A673 (cell line): ENCODE results near the gene TFAM. TPM values are rescaled to one million over a fixed set of nuclear protein-coding genes. Genes with fewer than 3 reads are reported as not detected.

Source experiments
- BruUV-seq: library from RNA; stranded (reverse); fragments of 400-500 nt; replicated peaks from 2 replicates; lab custom pipeline; 2021; lab: Mats Ljungman, UMichigan
- CTCF ChIA-PET: fragments of 300-600 bp; sonication (Branson Sonifier 250); formaldehyde crosslinking; loops from one replicate; lab custom pipeline; 2022; ENCODE audit warnings: antibody characterized with exemption; lab: Charles Lee
- POLR2A ChIA-PET: fragments of 300-600 bp; sonication (Branson Sonifier 250); formaldehyde crosslinking; loops from one replicate; lab custom pipeline; 2022; ENCODE audit warnings: antibody characterized with exemption; ENCODE audit not compliant: low non-redundant PET; lab: Charles Lee
- DNase-seq: peaks from one replicate; pipeline ENCODE4 v3.0.0-alpha.2; 2015; ENCODE audit warnings: low spot score
- H3K27ac ChIP-seq: fragments of 200-600 bp; sonication (generic); 2 replicates; pipeline ENCODE4 v1.5.1; 2016; ENCODE audit warnings: mixed run types, low read depth, mild to moderate bottlenecking, mixed read lengths, antibody characterized with exemption, low read length; ENCODE audit not compliant: poor library complexity, severe bottlenecking
- H3K27me3 ChIP-seq: fragments of 200-600 bp; sonication (generic); replicated peaks from 2 replicates; pipeline ENCODE4 v1.6.1; 2017; ENCODE audit warnings: mixed run types, low read depth, mild to moderate bottlenecking, mixed read lengths, antibody characterized with exemption, low read length; ENCODE audit not compliant: insufficient read depth, poor library complexity
- H3K36me3 ChIP-seq: fragments of 200-600 bp; sonication (generic); 2 replicates; pipeline ENCODE4 v1.6.1; 2016; ENCODE audit warnings: mixed run types, mild to moderate bottlenecking, mixed read lengths, antibody characterized with exemption, low read length; ENCODE audit not compliant: insufficient read depth, poor library complexity, severe bottlenecking
- H3K4me1 ChIP-seq: fragments of 200-600 bp; sonication (generic); 2 replicates; pipeline ENCODE4 v1.6.1; 2017; ENCODE audit warnings: mixed run types, mild to moderate bottlenecking, mixed read lengths, antibody characterized with exemption, low read length; ENCODE audit not compliant: insufficient read depth, poor library complexity, severe bottlenecking
- H3K4me3 ChIP-seq: fragments of 200-600 bp; sonication (generic); 2 replicates; pipeline ENCODE4 v1.5.1; 2016; ENCODE audit warnings: low read depth, mixed run types, mild to moderate bottlenecking, mixed read lengths, low read length; ENCODE audit not compliant: poor library complexity, severe bottlenecking
- H3K9me3 ChIP-seq: fragments of 200-600 bp; sonication (generic); 2 replicates; pipeline ENCODE4 v1.6.1; 2016; ENCODE audit warnings: mixed run types, low read depth, mild to moderate bottlenecking, mixed read lengths, antibody characterized with exemption, low read length; ENCODE audit not compliant: poor library complexity, severe bottlenecking
- EZH2 ChIP-seq: fragments of 200-600 bp; sonication (generic); IDR thresholded peaks from 2 replicates; pipeline ENCODE4 v1.6.1; 2017; ENCODE audit warnings: borderline replicate concordance, low read depth, mild to moderate bottlenecking, mixed read lengths, antibody characterized with exemption, low read length; ENCODE audit not compliant: poor library complexity, severe bottlenecking
- intact Hi-C: fragments of 100-400 bp; cut with micrococcal nuclease; formaldehyde crosslinking; loops from one replicate; pipeline ENCODE4 v1.10.0; 2022; ENCODE audit not compliant: unreplicated experiment
- total RNA-seq: library from RNA; stranded (reverse); gene quantifications from 2 replicates; pipeline ENCODE4 v1.2.3, GENCODE V29; 2021
- TF ChIP-seq, protein P1 (sequence below): fragments of 300-800, 200-600 bp; sonication (generic); conservative IDR thresholded peaks from 2 replicates; pipeline ENCODE4 v1.5.1; 2017; ENCODE audit warnings: low read depth, mild to moderate bottlenecking, antibody characterized with exemption, low read length, moderate library complexity, mixed read lengths

The TFAM gene
- total RNA-seq, 1 experiment from 2014 or later, result 113 TPM

DNA sequence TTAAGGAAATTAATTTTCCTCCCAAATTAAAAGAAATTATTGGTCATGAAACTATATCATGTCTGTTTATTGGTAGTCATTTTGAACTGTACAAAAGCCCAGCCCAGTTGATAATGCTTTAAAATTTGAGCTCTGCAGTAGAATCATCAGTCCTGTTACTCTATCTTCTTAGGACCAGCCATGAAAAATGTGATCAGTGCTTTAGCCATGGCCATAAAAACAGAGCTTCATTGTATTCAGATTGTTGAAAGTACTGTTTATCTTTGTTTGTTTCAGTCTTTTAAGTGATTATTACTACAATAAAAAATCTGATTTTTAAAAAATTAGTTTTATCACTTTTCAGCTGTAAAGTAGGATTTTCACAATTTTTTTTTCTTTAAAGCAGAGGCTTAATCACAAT is 13.7 kb upstream of the TFAM start:
- Histone ChIP-seq H3K4me3 (no peak overlapping the region), H3K9me3 (no peaks in the 10 kb centered on the region), H3K36me3 (no peaks in the 10 kb centered on the region), H3K27me3 (no peaks in the 10 kb centered on the region), H3K27ac (no peak overlapping the region), H3K4me1 (no peaks in the 10 kb centered on the region)
- DNase-seq, result no peak
- CTCF ChIA-PET, result no interaction called here
- intact Hi-C loops, result no loop called here
- TF ChIP-seq EZH2, result no peak
- TF ChIP-seq, protein P1, sequence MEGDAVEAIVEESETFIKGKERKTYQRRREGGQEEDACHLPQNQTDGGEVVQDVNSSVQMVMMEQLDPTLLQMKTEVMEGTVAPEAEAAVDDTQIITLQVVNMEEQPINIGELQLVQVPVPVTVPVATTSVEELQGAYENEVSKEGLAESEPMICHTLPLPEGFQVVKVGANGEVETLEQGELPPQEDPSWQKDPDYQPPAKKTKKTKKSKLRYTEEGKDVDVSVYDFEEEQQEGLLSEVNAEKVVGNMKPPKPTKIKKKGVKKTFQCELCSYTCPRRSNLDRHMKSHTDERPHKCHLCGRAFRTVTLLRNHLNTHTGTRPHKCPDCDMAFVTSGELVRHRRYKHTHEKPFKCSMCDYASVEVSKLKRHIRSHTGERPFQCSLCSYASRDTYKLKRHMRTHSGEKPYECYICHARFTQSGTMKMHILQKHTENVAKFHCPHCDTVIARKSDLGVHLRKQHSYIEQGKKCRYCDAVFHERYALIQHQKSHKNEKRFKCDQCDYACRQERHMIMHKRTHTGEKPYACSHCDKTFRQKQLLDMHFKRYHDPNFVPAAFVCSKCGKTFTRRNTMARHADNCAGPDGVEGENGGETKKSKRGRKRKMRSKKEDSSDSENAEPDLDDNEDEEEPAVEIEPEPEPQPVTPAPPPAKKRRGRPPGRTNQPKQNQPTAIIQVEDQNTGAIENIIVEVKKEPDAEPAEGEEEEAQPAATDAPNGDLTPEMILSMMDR, result no peak
- BruUV-seq, result no TSS peak
- POLR2A ChIA-PET, result no interaction called here

DNA sequence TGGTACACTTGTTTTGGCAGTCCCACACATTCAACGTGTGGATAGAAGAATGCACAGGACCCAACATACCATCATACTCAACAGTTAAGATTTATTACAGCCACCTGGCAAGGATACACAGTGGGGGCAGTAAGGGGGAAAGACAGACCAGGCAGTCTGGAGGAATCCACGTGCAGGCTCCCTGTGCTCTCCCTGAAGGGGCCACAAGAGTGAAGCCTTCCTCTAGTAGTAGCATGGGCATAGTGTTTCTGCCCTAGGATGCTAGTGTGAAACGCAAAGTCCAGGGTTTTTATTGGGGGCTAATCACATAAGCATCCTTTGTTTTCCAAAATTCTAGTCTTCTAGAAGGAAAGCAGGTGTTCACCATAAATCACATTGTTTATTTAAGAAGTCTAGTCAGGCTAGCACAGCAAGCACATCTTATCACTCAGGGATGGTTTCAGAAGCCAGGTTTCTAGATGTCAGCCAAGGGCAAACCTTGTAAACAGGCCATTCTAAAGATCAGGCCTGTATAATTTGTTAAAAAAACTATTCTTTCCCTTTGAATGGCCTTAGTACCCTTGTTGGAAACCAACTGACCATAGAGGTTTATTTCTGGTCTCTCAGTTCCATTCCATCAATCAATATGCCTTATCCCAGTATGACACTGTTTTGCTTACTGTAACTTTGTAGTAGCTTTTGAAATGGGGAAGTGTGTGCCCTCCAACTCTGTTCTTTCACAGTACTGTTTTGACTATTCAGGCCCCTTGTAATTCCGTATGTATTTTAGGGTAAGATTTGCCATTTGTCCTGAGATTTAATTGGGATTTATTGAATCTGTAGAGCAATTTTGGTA is 12.4 kb upstream of the TFAM start:
- Histone ChIP-seq H3K9me3 (no peaks in the 10 kb centered on the region), H3K27ac (no peak overlapping the region), H3K4me1 (no peaks in the 10 kb centered on the region), H3K27me3 (no peaks in the 10 kb centered on the region), H3K4me3 (no peak overlapping the region), H3K36me3 (no peaks in the 10 kb centered on the region)
- TF ChIP-seq, protein P1, result no peak
- TF ChIP-seq EZH2, result no peak
- ChIA-PET POLR2A (no interaction called here), CTCF (no interaction called here)
- no peak for DNase-seq
- intact Hi-C loops, result no loop called here
- no TSS peak for BruUV-seq

DNA sequence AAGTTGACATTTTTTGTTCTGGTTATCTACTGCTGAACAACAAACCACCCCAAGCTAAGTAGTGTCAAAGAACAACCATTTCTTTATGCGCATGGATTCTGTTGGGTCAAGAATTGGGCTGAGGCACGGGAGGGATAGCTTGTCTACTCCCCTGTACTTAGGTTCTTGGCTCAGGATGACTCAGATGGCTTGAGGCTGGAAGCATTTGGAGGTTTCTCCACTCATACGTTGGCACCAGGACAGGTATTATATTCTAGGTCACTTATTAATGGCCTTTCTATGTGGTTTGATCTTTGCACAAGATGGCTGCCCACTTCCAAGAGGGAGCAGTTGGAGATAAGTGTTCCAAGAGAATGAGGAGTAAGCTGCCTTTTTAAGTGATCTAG is 11.8 kb upstream of the TFAM start:
- H3K27me3 ChIP-seq, result no peaks in the 10 kb centered on the region
- H3K4me3 ChIP-seq, result no peak overlapping the region
- no peak for TF ChIP-seq EZH2
- TF ChIP-seq, protein P1, result no peak
- ChIA-PET CTCF (no interaction called here), POLR2A (no interaction called here)
- DNase-seq, result no peak
- no peaks in the 10 kb centered on the region for H3K36me3 ChIP-seq
- H3K27ac ChIP-seq, result no peak overlapping the region
- no peaks in the 10 kb centered on the region for H3K4me1 ChIP-seq
- intact Hi-C loops, result no loop called here
- BruUV-seq, result no TSS peak
- no peaks in the 10 kb centered on the region for H3K9me3 ChIP-seq
